GM15510 (cell line): Measurements from ENCODE around the gene DEFB126.

Experiments
- POLR2A ChIP-seq: IDR thresholded peaks from 3 replicates; pipeline ENCODE4 v1.6.1; 2011; ENCODE audit warnings: borderline replicate concordance; ENCODE audit not compliant: insufficient read length; ENCODE audit errors: extremely low read depth

Gene DEFB126

DNA sequence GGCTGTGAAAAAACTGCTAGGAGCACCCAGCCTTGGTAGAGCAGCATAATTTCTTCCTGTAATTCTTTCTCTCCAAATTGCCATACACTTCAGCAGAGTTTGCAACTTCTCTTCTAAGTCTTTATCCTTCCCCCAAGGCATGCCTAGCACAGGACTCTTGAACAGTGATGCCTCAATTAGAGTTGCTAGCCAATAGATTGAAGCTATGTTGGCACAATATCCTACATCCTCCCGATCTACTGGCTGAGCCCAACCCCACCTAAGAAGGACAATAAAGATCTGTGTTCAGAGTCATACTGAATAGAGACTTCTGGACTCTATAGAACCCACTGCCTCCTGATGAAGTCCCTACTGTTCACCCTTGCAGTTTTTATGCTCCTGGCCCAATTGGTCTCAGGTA, at the start of gene DEFB126:
DEFB126 (plus strand) TSS at position 301 of the 400 bp plus-strand sequence; CDS start at position 340, 39 bp downstream.
- TF ChIP-seq POLR2A = no peak

GRCh38 chr20:93641-94040, 48.7 kb upstream of the DEFB126 start:
- no peak for TF ChIP-seq POLR2A

DNA sequence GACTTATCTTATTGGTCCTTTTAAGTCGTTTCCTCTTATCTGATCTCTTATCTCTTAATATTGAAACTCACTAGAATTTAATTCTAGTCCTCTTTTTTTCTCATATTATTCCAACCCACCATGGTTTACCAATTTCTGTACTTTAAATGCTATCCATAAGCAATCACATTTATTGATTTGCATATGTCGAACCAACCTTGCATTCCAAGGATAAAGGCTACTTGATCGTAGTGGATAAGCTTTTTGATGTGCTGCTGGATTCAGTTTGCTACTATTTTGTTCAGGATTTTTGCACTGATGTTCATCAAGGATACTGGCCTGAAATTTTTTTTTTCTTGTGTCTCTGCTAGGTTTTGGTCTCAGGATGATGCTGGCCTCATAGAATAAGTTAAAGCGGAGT, 47.2 kb upstream of the DEFB126 start:
- no peak for TF ChIP-seq POLR2A

DNA sequence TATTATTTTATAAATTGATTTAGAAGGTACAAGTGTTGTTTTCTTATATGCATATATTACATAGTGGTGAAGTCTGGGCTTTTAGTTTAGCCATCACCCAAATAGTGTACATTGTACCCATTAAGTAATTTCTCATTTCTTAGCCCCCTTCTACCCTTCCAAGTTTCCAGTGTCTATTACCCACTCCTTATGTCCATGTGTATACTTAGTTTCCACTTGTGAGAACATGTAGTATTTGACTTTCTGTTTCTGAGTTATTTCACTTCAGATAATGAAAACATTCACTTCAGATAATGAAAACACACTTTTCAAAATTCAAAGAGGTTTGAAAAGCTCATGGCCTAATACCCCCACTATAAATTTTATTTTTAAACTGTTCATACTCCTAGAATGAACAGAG, 40.4 kb upstream of the DEFB126 start:
- no peak for TF ChIP-seq POLR2A

- TF ChIP-seq POLR2A = no peak
Measured at GRCh38 chr20:103456-103855, 38.9 kb upstream of the DEFB126 start.

- no peak for TF ChIP-seq POLR2A
Measured at GRCh38 chr20:112396-112795, 30.0 kb upstream of the DEFB126 start.

GRCh38 chr20:117518-117917, 24.9 kb upstream of the DEFB126 start:
- no peak for TF ChIP-seq POLR2A

DNA sequence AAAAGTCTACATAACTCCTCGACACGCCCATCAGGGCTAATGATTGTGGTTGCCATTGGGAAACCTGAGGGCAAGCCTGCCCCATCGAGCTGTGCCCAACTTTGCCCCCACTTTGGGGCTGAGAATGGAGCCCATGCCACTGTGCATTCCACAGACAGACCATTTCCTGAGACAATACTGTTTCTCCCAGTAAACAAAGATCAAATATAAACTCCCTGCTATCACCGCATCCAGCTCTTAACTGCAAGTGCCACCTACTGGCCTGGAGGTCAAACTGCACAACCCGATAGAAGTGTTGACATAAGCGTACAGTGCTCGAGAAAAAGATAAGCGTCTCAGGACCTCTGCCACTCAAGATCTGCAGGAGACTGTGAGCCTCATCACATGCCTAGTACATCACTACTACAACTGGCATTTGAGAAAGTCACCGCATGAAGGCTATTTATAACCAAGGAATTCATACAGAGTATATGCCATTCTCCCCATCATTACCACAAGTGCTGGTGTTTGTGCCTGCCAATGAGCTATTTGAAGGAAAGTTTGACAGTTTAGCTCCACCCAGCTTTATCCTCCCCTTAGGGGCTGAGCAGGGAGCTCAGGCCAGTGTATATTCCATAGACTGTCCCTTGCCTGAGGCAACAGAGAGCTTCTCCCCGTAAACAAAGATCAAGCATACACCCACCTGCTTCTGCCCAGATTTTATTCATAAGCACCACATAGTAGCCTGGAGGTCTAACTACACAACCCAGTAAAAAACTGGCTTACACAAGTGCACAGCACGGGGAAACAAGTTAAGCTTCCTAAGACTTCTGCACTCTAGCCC, 4.5 kb upstream of the DEFB126 start:
- TF ChIP-seq POLR2A = no peak

GRCh38 chr20:145877-146276, 3.5 kb downstream of the DEFB126 start:
- TF ChIP-seq POLR2A = no peak

GRCh38 chr20:152131-152530, 9.7 kb downstream of the DEFB126 start:
- no peak for TF ChIP-seq POLR2A

- no peak for TF ChIP-seq POLR2A
Measured at GRCh38 chr20:157154-157553, 14.8 kb downstream of the DEFB126 start, which contains the start of gene DEFB127. DEFB127 (plus strand) TSS chr20:157454; CDS start chr20:157545, 91 bp downstream.

DNA sequence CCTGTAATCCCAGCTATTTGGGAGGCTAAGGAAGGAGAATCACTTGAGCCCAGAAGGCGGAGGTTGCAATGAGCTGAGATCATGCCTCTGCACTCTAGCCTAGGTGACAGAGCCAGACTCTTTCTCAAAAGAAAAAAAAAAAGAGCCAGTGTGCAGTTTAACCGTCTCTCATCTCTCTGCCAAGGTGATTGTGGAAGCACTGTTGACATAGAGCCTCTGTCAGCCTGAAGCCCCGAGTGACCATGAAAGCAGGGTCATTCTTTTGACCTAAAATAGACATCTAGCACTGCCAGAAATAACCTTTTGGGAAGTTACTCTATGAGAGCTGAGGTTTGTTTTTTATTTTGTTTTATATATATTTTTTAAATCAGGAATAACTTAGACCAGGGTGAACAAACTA, 22.2 kb downstream of the DEFB126 start:
- TF ChIP-seq POLR2A = no peak

- no peak for TF ChIP-seq POLR2A
Measured at GRCh38 chr20:168876-169275, 26.5 kb downstream of the DEFB126 start.

DNA sequence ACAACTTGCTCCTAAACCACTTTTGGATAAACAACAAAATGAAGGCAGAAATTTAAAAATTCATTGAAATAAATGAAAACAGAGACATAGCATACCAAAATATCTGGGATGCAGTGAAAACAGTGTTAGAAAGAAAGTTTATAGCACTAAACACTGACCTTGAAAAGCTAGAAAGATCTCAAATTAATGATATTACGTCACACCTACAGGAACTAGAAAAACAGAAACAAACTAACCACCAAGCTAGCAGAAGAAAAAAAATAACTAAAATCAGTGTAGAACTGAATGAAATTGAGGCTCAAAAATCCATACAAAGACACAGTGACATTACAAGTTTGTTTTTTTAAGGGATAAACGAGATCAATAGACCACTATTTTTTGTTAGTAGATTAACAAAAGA, 41.9 kb downstream of the DEFB126 start:
- no peak for TF ChIP-seq POLR2A

DNA sequence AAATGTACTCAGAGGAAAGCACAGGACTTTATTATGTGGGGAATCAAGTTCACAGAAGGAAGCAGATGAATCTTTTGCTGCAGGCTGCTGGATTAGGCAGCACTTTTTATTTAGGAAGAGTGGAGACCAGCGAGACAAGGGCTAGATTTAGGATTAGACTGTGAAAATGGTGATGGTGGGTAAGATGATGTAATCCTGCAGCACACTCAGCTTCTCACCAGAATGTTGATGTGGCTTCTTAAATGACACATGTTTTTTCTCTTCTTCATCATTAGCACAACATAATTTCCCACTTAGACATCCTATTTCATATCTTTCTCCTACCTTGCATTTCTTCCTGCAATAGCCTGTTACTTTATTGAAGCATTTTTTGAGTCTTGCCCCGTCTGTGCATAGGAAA, 45.3 kb downstream of the DEFB126 start:
- no peak for TF ChIP-seq POLR2A

- TF ChIP-seq POLR2A = no peak
Measured at GRCh38 chr20:189611-190010, 47.2 kb downstream of the DEFB126 start, which contains the start of gene DEFB128. DEFB128 (minus strand) TSS chr20:189711; CDS start chr20:189623, 88 bp downstream.
